Cardiac septum (tissue), 1 donor: ENCODE data around the gene RERE. TPM values are rescaled to one million over a fixed set of nuclear protein-coding genes. Genes with fewer than 3 reads are reported as not detected.
"Not testable (repeated sequence)": the region's sequence is repeated elsewhere in the genome, so short reads cannot be mapped to it uniquely, and the experiment has no call there.

Source experiments
- DNase-seq: peaks from one replicate; pipeline ENCODE4 v3.0.0-alpha.2; 2020; ENCODE audit warnings: low spot score
- intact Hi-C: fragments of 100-400 bp; cut with DNase I; formaldehyde crosslinking; loops from one replicate; pipeline ENCODE4 v1.14.0; 2022
- total RNA-seq: library from RNA; stranded (reverse); fragmentation: NEBNext Ultra II Directional; extraction: Animal tissue kit (Norgen Biotek cat#: 25700); gene quantifications from one replicate; pipeline ENCODE4 v1.2.1, GENCODE V29; 2021
- donor health status: DM: no; HTN: no; CAD: no.

RERE gene
- total RNA-seq, 1 donor from 2014 or later: 102 TPM

DNA sequence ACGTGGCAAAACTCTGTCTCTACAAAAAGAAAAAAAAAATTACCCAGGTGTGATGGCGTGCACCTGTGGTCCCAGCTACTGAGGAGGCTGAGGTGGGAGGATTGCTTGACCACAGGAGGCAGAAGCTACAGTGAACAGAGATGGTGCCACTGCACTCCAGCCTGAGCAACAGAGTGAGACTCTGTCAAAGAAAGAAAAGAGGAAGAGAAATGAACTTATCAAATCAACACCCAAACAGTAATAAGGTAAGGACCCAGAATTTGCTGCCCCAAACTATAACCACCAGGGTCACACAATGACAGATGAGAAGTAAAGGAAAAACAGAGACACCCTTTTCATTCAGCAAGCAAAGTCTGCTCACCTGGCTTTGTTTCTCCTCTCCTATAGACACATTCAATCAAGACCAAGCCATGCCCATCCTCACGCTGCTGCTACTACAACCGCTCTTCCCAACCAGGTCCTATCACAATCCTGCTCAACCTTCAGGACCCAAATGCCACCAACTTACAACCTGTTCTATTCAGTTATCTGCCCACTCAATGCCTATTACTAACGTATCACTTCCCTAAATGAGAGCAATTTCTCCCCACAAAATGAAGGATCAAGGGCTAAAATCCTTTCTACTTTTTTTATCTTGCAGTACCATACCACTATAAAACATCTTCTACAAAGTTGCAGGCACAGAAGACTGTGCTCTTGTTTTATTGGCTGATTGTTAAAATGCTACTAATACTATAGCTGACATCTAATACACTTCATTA, 183.5 kb downstream of the RERE start:
- intact Hi-C loops: no loop called here

DNA sequence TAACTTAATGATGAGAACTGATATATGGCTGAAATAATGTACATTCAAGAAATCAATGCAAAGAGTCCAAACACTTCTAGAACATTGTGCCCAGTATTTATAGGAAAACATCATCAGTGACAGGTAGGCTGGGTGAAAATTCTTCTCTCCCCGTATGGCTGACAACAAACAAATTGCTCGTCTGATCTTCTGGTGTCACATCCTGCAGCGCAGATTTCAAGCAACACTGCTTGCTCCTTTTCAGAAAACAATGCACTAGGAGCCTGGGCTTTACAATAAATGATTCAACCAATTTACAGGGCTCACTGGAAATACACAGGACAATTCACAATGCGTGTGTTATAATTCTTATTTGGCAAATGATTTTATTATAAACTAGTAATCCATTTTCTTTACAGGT, 185.3 kb downstream of the RERE start:
- no peak for DNase-seq
- intact Hi-C loops: no loop called here

More for the DNA sequence above, 183.5 kb downstream of the RERE start:
- DNase-seq: no peak

DNA sequence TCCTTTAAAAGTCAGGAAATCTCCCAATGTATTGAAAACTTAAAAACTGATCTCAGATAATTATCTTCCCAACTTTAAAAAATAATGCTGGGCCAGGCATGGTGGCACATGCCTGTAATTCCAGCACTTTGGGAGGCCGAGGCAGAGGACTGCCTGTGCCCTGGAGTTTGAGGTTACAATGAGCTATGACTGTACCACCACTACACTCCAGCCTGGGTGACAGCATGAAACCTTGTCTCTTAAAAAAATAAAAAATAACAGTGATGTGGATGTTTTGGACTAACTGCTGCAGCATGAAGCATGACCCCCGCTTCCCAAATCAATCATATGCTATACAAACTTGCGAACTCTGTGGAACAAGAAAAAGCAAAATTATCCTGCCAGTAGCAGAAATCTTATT, 186.3 kb downstream of the RERE start:
- intact Hi-C loops: no loop called here
- DNase-seq: no peak

DNA sequence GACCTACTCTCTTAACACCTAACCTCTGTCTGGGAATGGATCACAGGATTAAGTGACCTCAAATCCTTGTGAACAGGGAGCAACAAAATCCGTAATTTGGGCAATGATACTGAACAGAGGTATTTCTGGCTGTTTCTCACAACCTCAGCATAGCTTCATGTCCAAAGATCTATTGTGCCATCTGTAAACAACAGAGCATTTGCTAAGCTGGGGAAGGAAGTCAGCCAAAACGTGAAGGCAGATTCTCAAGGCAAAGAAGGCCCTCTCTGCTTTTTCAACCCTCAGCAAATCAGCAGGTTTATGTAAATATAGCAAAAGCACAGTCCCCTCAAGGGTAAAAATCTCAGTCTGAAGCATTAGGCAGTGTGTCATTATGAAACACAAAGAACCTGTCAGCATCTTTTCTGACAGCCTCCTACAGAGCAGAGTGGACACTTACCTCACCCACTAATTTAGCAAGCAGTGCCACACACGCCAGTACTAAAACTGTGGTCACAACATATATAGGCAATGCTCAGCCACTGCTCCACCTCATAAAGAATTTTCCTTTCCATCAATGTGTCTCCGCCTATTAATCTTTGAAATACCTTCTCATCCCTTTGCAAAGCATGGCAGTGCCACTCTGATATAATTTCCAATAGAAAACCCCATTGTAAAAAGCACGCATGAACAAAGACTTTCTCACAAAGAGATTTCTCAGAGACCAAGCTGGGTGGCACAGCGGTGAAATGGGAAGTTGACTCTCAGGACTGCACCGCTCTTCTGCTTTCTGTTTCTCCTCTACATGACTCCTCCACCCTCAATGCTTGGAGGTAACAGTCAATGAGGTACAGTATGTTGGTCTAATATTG, 188.0 kb downstream of the RERE start:
- no peak for DNase-seq
- intact Hi-C loops: no loop called here

DNA sequence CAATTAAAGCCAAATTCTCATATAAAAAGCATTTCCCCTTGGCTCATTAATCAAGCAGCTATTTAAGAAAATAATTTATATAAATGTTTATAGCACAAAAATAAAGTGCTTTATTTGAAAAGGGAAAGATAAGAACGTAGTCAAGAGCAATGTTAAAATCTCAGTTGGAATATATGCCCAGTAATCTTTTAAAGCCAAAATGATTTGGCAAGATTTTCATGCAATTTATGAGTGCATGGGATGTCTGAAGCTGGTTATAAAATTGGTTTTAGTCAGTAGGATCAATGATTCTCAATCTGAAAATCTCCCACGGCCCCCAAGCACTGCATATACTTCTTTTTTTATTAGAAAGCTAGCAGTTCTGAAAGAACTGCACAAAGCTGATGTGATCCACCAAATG, 188.8 kb downstream of the RERE start:
- intact Hi-C loops: no loop called here
- no peak for DNase-seq

DNA sequence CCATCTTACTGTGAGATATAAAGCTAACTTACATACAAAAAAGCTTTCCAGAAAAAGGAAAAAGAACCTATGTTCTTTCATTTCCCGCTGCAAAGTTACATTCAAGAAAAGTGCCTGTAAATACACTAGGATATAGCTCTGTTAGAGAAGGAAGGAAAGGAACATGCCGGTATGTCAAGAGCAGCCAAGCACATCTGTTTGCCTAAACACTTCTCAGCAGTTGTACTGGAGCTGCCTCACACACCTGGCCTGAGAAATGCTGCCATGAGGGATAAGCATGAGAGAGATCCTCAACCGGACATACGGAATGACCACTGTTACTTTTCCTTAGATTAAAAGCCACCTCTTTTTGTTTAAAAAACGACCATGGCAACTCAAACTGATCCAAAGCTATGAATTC, 189.7 kb downstream of the RERE start:
- no peak for DNase-seq
- intact Hi-C loops: no loop called here

DNA sequence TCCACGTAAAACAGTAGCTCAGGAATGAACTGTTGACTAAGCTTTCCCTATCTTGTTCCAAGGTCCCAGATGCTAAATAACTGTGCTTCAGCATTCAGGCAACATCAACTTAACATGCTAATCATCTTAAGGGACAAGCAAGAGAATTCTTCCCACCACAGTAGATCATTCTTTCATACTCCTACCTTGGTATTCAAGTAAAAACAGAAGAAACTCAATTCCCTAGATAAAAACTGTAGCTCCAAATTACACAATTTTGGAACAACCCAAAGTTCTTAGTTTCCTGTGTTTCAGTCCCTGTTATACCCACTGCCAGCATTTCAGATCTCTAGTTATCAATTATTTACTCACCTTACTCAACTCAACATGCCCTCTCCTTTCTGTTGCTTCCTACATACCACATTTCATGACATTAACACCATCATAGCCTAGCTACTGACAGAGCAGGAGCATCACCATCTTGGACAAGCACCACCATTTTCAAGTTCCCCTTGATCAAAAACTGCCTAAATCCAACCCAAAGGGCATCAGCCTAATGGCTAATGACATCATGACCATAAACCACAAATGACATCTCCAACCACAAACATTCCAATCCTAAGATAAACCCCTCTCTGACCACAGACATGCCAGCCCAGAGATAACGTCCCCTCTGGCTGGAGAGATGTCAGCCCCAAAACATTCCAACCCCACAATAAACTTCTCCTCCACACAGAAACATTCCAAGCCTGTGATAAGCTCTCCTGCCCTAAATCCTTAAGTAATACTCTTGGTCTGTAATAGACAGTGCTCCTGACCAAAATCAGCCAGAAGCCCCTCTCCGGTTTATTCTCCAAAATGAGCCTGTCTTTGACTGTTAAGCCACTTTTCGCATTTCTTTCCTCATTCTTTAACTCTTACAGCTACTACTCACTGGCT, 191.2 kb downstream of the RERE start:
- no peak for DNase-seq
- intact Hi-C loops: no loop called here

DNA sequence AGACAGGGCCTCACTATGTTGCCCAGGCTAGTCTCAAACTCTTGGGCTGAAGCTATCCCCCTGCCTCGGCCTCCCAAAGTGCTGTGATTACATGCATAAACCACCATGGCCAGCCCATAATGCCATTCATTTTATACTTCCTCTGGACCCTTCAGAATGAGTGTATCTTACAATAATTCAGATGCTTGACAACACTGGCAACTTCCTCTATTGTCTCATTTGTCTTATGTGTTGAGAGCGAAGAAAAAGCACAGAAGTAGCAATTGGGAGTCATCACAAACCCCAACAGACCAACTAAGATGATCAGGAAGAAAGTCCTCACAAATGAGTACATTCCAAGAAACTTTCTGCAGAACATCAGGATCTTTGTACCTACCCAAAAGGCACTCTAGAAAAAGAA, 191.9 kb downstream of the RERE start:
- no peak for DNase-seq
- intact Hi-C loops: no loop called here

DNA sequence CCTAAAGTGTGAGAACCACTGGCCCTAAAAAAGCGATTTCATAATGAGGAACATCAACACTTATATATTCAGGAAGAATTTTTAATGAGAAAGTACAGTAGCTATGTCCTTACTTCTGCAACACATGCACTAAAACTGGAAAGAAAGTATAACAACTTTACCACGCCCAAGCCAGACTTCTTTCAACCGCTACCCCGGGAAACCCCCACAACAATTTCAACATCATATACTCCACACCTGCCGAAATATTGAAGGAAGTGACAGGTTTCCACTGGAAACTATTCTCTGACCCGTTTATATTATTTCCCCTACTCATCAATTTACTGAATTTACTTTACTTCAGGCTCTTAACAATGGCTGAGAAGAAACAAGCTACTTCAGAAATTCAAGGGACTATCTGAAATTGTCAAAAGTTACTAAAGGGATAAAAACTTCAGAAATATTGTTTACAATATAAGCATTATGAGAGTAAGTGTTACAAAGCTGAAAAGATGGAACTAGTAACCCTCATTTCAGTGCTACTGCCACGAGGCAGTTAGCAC, 193.7 kb downstream of the RERE start:
- DNase-seq, intact Hi-C loops: not testable (repeated sequence)

DNA sequence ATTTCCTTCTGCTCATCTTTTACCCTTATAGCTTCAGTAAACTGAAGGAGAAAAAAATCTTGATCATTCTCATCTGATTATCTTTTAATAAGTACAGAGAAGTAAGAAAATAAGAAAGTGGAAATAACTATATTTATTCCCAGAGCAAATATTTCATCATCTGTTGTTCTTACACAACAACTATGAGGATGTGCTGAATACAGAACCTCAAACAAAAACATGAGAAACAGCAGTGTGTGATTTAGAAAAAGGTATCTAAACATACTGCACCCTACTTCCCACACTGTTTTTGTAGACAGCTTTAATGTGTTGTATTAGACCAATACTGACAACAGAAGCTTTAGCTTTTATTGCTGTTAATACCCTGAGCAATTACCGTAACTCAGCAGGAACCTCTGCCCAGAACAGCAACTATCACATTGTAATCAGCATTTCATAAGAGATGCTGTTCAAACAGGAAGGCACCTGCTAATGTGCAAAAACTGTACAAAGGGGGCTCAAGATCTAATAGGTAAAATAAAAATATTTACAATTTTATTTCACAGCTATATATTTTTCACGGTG, 195.6 kb downstream of the RERE start:
- intact Hi-C loops, DNase-seq: not testable (repeated sequence)

DNA sequence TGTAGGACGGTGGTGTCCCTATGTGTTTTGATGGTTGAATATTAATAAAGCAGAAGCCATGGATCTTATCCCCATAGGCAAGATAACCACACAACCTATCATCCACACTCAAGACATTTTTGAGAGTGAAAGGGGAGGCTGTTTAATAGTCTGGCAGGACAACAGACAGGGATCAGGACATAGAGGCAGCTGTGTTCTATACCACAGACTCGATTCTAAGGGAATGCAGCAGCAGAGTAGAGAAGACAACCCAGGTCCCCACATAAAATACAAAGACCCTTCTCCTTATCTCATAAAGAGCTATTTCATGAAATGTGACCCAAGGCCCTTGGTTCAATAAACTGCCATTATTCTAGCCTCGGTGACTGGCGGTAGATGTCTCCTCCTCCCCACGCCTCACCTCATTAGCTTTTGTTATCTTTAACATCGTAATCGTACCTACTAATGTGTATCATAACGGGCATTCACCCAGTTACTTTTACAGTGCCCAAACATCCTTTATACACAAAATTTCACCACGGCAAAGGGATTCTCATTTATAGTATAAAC, 196.3 kb downstream of the RERE start:
- intact Hi-C loops, DNase-seq: not testable (repeated sequence)

DNA sequence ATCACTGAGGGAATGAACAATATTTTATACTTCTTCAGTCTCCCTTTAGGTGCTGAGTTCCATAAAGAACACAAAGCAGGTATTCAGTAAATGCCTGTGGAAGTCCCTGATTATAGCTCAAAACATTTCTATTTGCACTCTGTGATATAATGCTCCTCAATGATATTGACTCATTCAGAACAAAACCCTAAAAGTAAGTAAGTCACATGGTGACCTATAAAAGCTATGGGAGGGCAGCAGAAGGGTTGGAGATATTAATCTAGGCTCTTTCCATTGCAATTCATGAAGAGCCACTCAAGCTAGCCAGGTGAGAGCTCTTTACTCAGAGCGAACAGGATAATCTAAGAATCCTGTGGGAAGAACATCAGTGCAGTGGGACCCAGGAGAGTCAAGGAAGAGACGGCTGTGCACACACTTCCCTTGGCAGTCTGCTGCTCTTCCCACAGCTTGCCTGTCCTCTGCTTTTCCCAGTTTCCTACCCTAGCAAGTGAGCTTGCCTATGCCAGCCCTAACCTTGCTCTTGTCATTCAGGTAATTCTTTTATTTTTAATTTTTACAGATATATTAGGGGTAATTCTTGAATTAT, 197.4 kb downstream of the RERE start:
- not testable (repeated sequence) for DNase-seq
- intact Hi-C loops: loop anchor here (10.0 kb wide), 1 partner anchor 55 kb away; no protein-coding TSS in a partner anchor

DNA sequence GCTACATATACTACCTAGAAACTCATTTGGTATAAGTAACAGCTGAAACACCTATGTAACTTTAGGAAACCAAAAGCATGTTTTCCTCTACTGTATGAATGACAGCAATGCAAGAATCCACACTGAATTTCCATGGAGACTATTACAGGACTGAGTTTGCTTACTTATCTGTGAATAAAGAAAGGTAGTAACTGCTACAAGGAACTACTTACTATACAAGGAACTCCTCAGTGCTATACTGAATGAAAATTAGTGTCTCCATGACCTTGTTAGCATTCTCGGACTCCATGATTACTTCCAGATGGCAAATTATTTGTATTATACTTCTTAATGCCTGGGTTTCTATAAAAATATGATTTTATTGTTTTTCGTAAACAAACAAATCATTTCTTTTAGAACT, 198.0 kb downstream of the RERE start:
- DNase-seq: not testable (repeated sequence)
- intact Hi-C loops: loop anchor here (10.0 kb wide), 1 partner anchor 55 kb away; no protein-coding TSS in a partner anchor

DNA sequence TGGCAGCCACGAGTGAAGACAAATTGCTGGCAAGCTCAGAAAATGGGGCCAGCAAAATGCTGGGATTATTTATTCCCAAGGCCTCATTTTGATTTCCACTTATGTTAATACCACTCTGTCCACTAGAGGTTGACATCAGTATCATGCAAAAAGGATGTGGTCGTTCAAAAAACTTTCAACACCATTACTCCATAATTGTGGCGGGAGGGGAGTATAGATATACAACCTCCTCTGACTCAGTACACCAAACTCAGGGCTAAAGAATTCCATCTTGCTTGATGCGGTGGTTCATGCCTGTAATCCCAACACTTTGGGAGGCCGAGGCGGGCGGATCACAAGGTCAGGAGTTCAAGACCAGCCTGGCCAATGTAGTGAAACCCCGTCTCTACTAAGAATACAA, 200.6 kb downstream of the RERE start:
- DNase-seq: not testable (repeated sequence)
- intact Hi-C loops: loop anchor here (10.0 kb wide), 1 partner anchor 52 kb away; no protein-coding TSS in a partner anchor

DNA sequence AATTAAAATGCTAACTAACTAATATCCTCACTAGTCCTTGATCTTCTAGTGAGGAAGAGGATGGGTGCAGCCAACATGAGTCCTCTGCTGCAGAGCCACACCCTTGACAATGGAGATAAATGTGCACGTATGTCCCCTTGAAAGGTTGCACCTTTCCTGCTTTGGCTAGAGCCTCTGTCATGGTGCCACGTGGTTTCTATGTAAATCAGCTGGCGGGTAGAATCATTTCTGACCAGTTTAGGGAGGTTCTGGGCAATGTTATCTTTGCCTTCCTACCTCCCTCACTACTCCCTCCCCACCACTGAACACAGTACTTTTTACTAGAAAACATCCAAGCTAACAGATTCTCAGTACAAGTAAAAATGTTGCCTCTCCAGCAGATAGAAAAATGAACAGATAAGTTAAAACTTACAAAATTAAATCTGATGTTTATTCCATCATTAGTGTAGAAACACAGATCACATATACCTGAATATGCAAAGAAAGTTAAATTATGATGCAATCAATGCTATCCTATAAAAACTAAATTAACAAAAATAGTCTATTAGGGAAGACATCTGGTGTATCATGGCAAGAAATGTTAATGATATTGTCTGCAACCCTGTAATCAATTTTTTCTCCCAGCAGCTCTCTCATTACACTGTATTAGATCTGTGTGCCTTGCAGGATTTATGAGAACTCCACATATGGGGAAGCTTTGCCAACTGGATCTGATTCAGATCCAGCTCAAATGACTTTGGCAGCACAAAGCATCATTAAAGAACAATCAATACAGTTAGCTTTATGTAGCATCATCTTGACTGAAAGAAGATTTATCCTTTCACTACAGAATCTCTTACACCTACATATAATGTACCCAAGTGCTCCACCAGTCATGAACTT, 205.6 kb downstream of the RERE start:
- DNase-seq: not testable (repeated sequence)
- intact Hi-C loops: loop anchor here (10.0 kb wide), 1 partner anchor 47 kb away; no protein-coding TSS in a partner anchor

DNA sequence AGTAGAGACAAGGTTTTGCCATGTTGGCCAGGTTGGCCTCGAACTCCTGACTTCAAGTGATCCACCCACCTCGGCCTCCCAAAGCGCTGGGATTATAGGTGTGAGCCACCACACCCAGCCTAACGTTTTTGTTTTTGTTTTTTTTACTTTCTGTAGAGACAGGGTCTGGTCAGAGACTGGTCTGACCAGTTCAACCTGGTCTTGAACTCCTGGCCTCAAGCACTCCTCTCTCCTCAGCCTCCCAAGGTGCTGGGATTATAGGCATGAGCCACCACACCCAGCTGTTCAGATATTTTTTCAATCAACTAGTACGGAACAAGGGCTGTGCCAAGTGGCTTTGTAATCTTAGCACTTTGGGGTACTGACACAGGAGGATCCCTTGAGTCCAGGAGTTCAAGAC, 209.5 kb downstream of the RERE start:
- no peak for DNase-seq
- intact Hi-C loops: no loop called here
